NCI-H748 (cell line): ENCODE measurements around the gene KCNC3.
A peak's percentile ranks its signal among the peaks of the same experiment; 100 is the strongest.

Source experiments
- DNase-seq: peaks from one replicate; lab custom pipeline; 2025; ENCODE audit not compliant: unreplicated experiment; lab: John Stamatoyannopoulos, UW

KCNC3 gene

GRCh38 chr19:50329146-50329925, at the start of gene KCNC3:
Gene KCNC3, minus strand, starts transcription at chr19:50329377. Its CDS starts 295 bp downstream, at chr19:50329082.
- peak; percentile 100 for DNase-seq

- DNase-seq: no peak
These were observed 49.7 kb upstream of the KCNC3 start for GRCh38 chr19:50378863-50379236.

GRCh38 chr19:50378169-50378862, 49.1 kb upstream of the KCNC3 start:
- no peak for DNase-seq

GRCh38 chr19:50377517-50377916, 48.3 kb upstream of the KCNC3 start:
- no peak for DNase-seq

- DNase-seq: peak; percentile 87
These were observed 47.9 kb upstream of the KCNC3 start for GRCh38 chr19:50377051-50377461.

GRCh38 chr19:50376166-50377050, 47.2 kb upstream of the KCNC3 start, which contains the start of gene NR1H2:
Gene NR1H2, plus strand, starts transcription at chr19:50376457. Its CDS starts 1,149 bp downstream, at chr19:50377606.
- peak; percentile 99 for DNase-seq

- DNase-seq: no peak
These were observed 42.8 kb upstream of the KCNC3 start for GRCh38 chr19:50371914-50372475.

GRCh38 chr19:50368649-50369570, 39.7 kb upstream of the KCNC3 start:
- peak; percentile 84 for DNase-seq

- no peak for DNase-seq
These were observed 36.5 kb upstream of the KCNC3 start, which contains the start of gene NAPSA for GRCh38 chr19:50365434-50366306. Gene NAPSA, minus strand, starts transcription at chr19:50365639. Its CDS starts 18 bp downstream, at chr19:50365621.

GRCh38 chr19:50362656-50363424, 33.7 kb upstream of the KCNC3 start:
- no peak for DNase-seq

- no peak for DNase-seq
These were observed 32.8 kb upstream of the KCNC3 start for GRCh38 chr19:50362030-50362412.

- DNase-seq: no peak
These were observed 32.3 kb upstream of the KCNC3 start for GRCh38 chr19:50361290-50362029.

- no peak for DNase-seq
These were observed 30.2 kb upstream of the KCNC3 start for GRCh38 chr19:50359328-50359818.

GRCh38 chr19:50358483-50359327, 29.5 kb upstream of the KCNC3 start:
- peak; percentile 88 for DNase-seq

- DNase-seq: peak; percentile 92
These were observed 28.3 kb upstream of the KCNC3 start for GRCh38 chr19:50357178-50358100.
